Osteocyte (in vitro differentiated cells): Measurements from ENCODE around the gene CEBPE. TPM values are rescaled to one million over a fixed set of nuclear protein-coding genes. Genes with fewer than 3 reads are reported as not detected.

Experiments used
- DNase-seq: peaks from one replicate; pipeline ENCODE4 v3.0.0; 2021; ENCODE audit warnings: mixed read lengths; ENCODE audit not compliant: unreplicated experiment; ENCODE audit errors: extremely low spot score
- H3K27ac Mint-ChIP-seq: one replicate; pipeline ENCODE4 v1.8.0; 2021; ENCODE audit warnings: mild to moderate bottlenecking, mixed read lengths; ENCODE audit not compliant: unreplicated experiment
- H3K27me3 Mint-ChIP-seq: one replicate; pipeline ENCODE4 v1.8.0; 2021; ENCODE audit warnings: mixed read lengths; ENCODE audit not compliant: unreplicated experiment
- H3K36me3 Mint-ChIP-seq: one replicate; pipeline ENCODE4 v1.8.0; 2021; ENCODE audit warnings: mixed read lengths; ENCODE audit not compliant: unreplicated experiment
- H3K4me1 Mint-ChIP-seq: one replicate; pipeline ENCODE4 v1.8.0; 2021; ENCODE audit warnings: mixed read lengths; ENCODE audit not compliant: unreplicated experiment
- H3K4me3 Mint-ChIP-seq: one replicate; pipeline ENCODE4 v1.8.0; 2021; ENCODE audit warnings: mild to moderate bottlenecking, moderate library complexity, mixed read lengths; ENCODE audit not compliant: unreplicated experiment
- H3K9me3 Mint-ChIP-seq: one replicate; pipeline ENCODE4 v1.8.0; 2021; ENCODE audit warnings: mixed read lengths; ENCODE audit not compliant: unreplicated experiment
- total RNA-seq: library from RNA; stranded (reverse); gene quantifications from 2 replicates; pipeline ENCODE4 v1.2.1, GENCODE V29; 2021
- TF ChIP-seq, protein P1 (sequence below): fragments of 200-600 bp; sonication (generic); IDR thresholded peaks from 2 replicates; pipeline ENCODE4 v1.5.0; 2021; ENCODE audit warnings: antibody characterized with exemption, mild to moderate bottlenecking, moderate library complexity

Gene CEBPE
- total RNA-seq, 1 donor from 2014 or later = not detected

DNA sequence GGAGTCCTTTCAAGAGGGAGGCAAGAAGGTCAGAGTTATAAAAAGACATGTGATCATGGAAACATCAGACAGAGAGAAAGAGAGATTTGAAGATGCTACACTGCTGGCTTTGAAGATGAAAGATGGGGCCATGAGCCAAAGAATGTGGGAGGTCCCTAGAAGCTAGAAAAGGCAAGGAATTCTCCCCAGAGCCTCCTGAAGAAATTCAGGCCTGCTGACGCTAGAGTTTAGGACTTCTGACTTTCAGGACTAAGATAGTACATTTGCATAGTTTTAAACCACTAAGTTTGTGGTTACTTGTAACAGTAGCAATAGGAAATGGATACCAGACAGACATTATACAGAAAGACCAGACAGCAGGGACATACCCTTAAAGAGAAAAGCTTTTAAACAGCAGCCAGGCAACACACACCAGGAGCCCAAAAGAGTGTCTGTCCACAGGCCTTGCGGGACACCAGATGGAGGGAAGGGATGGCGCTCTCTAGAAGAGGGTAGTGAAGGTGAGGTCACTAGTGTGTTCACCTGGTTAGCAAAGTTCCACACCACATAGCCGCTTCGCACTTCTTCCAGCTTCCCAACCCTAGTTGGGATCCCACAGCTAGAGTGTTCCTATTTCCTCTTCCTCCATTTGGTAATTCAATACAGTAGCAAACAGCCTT lies 29.7 kb upstream of the CEBPE start:
- TF ChIP-seq, protein P1, sequence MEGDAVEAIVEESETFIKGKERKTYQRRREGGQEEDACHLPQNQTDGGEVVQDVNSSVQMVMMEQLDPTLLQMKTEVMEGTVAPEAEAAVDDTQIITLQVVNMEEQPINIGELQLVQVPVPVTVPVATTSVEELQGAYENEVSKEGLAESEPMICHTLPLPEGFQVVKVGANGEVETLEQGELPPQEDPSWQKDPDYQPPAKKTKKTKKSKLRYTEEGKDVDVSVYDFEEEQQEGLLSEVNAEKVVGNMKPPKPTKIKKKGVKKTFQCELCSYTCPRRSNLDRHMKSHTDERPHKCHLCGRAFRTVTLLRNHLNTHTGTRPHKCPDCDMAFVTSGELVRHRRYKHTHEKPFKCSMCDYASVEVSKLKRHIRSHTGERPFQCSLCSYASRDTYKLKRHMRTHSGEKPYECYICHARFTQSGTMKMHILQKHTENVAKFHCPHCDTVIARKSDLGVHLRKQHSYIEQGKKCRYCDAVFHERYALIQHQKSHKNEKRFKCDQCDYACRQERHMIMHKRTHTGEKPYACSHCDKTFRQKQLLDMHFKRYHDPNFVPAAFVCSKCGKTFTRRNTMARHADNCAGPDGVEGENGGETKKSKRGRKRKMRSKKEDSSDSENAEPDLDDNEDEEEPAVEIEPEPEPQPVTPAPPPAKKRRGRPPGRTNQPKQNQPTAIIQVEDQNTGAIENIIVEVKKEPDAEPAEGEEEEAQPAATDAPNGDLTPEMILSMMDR = no peak
- Mint-ChIP-seq H3K4me3 (no peak overlapping the region), H3K4me1 (no peaks in the 10 kb centered on the region), H3K36me3 (no peaks in the 10 kb centered on the region), H3K27me3 (peaks cover 30% of the 10 kb centered on the region), H3K27ac (no peak overlapping the region), H3K9me3 (no peaks in the 10 kb centered on the region)
- DNase-seq = no peak

DNA sequence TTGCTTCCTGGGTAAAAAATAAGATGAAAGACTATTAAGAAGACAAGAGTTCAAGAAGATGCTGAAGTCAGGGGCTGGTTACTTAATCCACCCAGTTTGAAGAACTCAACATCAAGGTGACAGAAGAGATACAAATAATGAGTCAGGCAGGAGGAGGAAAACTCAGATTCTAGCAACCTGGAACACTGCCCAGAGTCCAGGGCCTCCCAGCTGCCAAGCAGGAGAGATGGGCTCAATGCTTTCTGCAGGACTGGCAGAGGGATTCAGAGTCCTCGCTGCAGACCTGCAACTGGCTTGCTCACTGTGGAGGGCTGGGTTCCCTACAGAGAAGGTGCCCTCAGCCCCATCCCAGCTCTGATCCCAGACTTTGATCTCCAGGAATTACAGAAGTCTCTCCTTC lies 28.6 kb upstream of the CEBPE start:
- peaks cover 28% of the 10 kb centered on the region for H3K27me3 Mint-ChIP-seq
- no peaks in the 10 kb centered on the region for H3K36me3 Mint-ChIP-seq
- no peak overlapping the region for H3K4me3 Mint-ChIP-seq
- H3K27ac Mint-ChIP-seq = no peak overlapping the region
- no peaks in the 10 kb centered on the region for H3K9me3 Mint-ChIP-seq
- no peak for DNase-seq
- TF ChIP-seq, protein P1 = no peak
- no peaks in the 10 kb centered on the region for H3K4me1 Mint-ChIP-seq

DNA sequence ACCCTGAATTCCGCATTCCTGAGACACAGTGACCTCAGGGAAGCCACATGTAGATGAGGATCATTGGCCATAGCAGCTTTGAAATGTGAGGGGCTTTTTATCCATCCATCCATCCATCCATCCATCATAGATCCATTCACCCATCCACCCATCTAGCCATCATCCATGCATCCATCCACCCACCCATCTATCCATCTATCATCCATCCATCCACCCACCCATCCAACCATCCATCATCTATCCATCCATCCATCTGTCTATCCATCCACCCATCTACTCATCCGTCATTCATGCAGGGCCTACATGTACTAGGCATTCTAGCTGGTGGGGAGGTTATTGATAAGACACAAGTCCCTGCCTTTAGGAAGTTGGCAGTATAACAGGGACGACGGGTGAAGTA lies 27.9 kb upstream of the CEBPE start:
- Mint-ChIP-seq H3K36me3 (no peaks in the 10 kb centered on the region), H3K9me3 (no peaks in the 10 kb centered on the region), H3K4me1 (peaks cover 5% of the 10 kb centered on the region), H3K27me3 (peaks cover 28% of the 10 kb centered on the region), H3K4me3 (no peak overlapping the region), H3K27ac (no peak overlapping the region)
- no peak for DNase-seq
- TF ChIP-seq, protein P1 = no peak

DNA sequence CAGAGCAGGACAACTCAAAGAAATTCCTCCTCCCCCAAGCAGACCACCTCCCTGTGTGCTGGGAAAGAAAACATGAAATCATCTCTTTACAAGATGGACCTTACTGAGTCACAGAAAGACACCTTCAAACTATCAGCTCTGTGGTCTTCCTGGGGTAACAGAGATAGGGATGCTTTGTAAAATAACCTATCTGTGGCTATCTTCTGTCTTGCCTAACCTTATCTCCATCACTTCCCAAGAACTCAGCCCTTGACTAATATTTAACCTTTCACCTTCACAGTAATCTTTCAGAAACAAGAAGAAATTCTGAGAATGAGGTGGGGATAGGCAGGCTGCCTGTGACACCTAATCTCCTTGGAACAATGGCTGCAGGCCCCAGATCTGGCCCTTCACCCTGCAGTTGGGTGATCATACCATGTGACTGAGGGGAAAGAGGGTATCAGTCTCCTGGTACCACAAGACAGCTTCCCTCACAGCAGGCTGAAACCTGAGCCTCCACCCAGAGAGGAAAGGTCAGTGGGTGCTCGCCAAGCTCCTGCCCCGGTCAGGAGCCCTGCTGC lies 27.4 kb upstream of the CEBPE start:
- H3K9me3 Mint-ChIP-seq = no peaks in the 10 kb centered on the region
- peaks cover 28% of the 10 kb centered on the region for H3K27me3 Mint-ChIP-seq
- H3K27ac Mint-ChIP-seq = no peak overlapping the region
- H3K4me3 Mint-ChIP-seq = no peak overlapping the region
- no peak for DNase-seq
- H3K4me1 Mint-ChIP-seq = peaks cover 10% of the 10 kb centered on the region
- H3K36me3 Mint-ChIP-seq = no peaks in the 10 kb centered on the region
- TF ChIP-seq, protein P1 = no peak

DNA sequence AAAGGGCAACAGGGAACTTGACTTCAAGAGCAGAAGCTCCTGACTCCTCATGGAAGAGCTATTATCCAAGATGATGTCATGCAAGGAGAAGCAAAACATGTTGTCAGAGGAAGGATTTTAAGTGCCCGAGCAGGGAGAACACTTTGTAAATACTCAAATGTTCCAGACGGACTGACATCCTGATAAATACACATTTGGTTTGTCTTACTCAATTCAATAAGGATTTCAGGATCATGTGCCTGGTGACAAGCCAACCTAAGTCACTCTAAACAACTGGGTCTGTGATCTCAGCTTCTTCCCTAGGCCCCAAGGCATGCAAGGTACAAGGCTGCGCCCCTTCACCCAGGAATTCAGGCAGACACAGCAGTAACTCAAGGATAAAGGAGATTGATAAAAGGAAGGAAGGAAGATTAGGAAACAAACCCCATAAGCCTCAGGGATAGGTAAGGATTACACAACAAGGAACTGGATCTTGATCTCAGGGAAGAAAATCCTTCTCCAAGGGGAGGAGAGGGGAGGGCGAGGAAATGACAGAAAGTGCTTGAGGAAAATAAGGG lies 26.8 kb upstream of the CEBPE start:
- DNase-seq = no peak
- H3K36me3 Mint-ChIP-seq = no peaks in the 10 kb centered on the region
- H3K9me3 Mint-ChIP-seq = no peaks in the 10 kb centered on the region
- H3K4me3 Mint-ChIP-seq = no peak overlapping the region
- no peak overlapping the region for H3K27ac Mint-ChIP-seq
- TF ChIP-seq, protein P1 = no peak
- H3K4me1 Mint-ChIP-seq = peaks cover 10% of the 10 kb centered on the region
- H3K27me3 Mint-ChIP-seq = peaks cover 28% of the 10 kb centered on the region
